Transverse colon (tissue), 4 donors: Measurements from ENCODE around the gene TMEM208.
A peak's percentile ranks its signal among the peaks of the same experiment; 100 is the strongest.

Source experiments
- CTCF ChIP-seq, 5 experiments: fragments of 200-600 bp in 3 of 5; fragments of 450-650 bp in 2 of 5; sonication (generic) in 3 of 5; IDR thresholded peaks; 1 replicate in 2 of 5; 2 replicates in 3 of 5; pipeline ENCODE4 v1.5.1; 2016 to 2017; ENCODE audit warnings: antibody characterized with exemption in 5 of 5, inconsistent platforms in 3 of 5, mild to moderate bottlenecking in 2 of 5, moderate library complexity in 1 of 5
- EP300 ChIP-seq: sonication (generic); formaldehyde crosslinking; IDR thresholded peaks from one replicate; pipeline ENCODE4 v1.6.1; 2017; ENCODE audit warnings: antibody characterized with exemption, low read depth
- POLR2A ChIP-seq: fragments of 450-650 bp; IDR thresholded peaks from one replicate; pipeline ENCODE4 v1.6.1; 2016; ENCODE audit warnings: antibody characterized with exemption, mild to moderate bottlenecking, moderate library complexity
- POLR2AphosphoS5 ChIP-seq, 3 donors: sonication (generic); formaldehyde crosslinking; IDR thresholded peaks; one replicate each; pipeline ENCODE4 v1.6.1; 2016; ENCODE audit warnings: antibody characterized with exemption in 3 of 3

- TF ChIP-seq CTCF (IDR thresholded peaks at IDR 0.05), result no peak
- TF ChIP-seq POLR2A, result no peak
- no peak for TF ChIP-seq EP300
- peak in 1 of 3 donors; percentile 12 for TF ChIP-seq POLR2AphosphoS5 (IDR thresholded peaks at IDR 0.05)
Observed at GRCh38 chr16:67181346-67181745, 45.6 kb upstream of the TMEM208 start.
